Kidney capillary endothelial cell (primary cell): ENCODE measurements around the gene NRG4.
"Not testable (repeated sequence)": the region's sequence is repeated elsewhere in the genome, so short reads cannot be mapped to it uniquely, and the experiment has no call there.

Experiments used
- DNase-seq: peaks from one replicate; pipeline ENCODE4 v3.0.0-alpha.2; 2018; ENCODE audit warnings: low spot score

NRG4 gene, protein sequence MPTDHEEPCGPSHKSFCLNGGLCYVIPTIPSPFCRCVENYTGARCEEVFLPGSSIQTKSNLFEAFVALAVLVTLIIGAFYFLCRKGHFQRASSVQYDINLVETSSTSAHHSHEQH

DNA sequence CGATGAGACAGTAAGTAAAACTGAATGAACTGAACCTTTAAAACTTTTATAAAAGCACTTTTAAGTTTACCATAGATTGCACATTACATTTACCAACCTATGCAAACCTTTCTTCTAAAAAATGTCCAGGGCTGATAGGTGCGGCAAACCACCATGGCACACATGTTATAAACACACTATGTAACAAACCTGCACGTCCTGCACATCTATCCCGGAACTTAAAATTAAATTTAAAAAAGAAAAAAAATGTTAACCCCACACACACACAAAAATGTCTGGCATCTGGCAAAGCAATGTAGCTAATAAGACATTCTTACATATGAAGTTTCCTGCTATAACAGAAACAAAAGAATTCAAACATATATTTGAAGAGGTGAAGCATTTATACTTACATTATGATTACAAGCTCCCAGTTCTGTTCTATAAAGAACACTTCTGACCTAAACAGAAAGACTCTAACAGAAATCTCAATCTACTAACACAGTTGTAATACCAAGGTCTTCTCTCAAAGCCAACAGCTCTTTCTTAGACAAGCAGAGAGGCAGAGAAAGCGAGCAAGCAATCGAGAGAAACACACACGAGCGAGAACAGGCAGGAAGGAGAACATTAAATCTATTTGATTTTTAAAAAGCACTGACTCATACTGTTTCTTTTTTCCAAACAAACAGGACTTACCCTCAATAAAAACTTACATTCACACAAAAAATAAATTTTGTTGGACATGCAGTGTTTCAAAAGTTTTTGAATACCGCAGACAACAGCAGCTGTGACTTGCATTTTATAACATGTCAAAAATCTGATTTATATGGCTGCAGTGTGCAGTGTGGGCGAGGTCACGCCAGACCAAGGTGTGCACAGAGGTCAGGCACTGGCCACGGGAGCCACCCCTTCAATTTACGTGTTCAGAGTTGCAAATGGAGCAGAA, at the start of gene NRG4:
NRG4 (minus strand) TSS at position 798 of the 925 bp plus-strand sequence. CDS start 1,194 bp downstream, outside the sequence.
- DNase-seq, result no peak

DNA sequence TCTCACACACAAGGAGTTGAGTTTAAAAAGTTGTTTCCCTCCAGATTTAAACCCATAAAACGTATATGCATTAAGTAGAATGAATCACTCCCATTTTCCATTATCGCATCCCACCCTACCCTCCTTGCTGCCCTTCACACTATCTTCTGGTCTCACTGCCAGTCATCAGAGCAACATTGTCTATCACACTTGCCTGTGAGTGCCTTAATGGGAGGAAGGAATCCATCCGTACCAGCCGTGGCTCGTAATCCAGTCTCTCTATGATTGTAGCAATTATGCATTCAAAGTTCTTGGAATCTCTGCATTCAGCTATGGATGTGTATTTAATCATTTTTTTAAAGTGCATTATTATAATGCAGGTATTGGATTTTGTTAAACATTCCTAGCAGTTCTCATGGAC, 49.5 kb upstream of the NRG4 start:
- no peak for DNase-seq

DNA sequence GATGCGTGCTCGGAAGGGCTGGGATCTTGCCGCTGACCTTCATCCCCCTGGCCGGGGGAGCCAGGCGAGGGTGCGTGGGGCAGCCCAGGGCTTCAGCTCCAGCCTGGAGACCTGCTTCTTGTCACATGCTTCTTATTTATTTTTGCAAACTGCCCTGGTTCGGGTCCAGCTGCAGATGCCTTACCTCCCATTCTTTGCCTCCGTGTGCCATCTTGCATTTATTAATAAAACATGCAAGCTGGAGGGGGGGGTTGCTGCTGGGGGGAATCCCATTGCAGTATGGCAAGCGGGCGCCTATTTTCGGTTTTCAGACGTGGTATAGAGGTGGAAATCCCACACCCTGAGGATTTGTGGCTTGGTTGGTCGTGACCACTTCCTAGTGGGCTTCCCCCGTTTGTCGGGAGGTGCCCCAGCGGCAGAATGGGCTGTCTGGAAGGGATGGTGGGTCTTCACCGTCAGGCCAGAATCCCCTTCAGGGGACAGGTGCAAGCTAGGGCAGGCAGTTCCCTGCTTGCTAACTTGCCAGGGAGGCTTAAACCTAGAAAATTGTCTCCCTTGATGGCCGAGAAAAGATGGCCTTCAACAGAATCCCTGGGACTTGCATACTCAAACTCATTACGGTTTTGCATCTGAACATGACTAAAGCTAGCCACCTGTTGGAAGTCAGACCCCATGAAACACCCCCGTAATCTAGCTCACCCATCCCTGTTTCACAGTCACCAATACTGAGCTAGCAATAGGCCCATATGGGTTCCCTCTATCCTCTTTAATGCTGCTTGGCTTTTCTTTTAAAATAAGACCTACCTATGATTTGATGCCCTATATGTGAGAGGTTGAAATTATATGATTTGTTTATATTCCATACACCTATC, 48.1 kb upstream of the NRG4 start:
- DNase-seq, result no peak

DNA sequence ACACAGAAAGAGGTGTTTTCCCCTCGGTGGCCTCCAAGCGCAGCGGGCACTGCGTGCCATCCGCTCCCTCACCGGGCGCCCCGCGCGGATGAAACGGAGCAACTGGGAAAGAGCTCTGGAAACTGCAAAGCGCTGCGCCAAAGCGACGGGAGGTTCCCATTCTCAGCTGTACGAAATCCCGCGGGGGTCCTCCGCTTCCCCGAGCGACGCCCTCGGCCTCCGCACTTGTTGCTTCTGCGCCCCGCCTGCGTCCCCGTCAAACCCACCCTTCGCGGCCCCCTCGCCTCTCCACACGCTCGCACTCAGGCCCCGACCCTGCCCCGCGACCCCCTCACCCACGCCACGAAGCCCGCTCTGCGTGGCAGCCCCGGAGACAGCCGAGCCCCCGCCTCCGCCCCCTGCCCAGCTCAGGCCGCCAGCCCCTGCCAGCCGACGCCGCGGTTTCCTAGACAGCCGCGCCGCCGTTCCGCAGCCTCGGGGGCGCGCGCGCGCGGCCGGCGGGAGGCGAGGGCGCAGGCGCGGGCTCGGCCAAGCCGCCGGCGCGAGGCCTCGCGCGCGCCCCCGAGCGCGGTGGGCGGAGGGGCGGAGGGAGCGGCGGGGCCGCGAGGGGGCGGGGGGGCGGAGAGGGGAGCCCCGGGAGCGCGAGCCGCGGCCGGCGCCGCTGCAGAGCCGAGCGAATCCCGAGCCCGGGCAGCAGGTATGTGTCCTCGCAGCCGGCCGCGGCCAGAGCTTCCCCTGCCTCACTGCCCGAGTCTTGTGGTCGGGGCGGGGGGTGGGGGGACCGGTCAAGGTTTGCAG, 47.3 kb upstream of the NRG4 start, which contains the start of gene TMEM266:
TMEM266 (plus strand) TSS at position 666 of the 798 bp plus-strand sequence. CDS start 74,279 bp downstream, outside the sequence.
- DNase-seq, result no peak

DNA sequence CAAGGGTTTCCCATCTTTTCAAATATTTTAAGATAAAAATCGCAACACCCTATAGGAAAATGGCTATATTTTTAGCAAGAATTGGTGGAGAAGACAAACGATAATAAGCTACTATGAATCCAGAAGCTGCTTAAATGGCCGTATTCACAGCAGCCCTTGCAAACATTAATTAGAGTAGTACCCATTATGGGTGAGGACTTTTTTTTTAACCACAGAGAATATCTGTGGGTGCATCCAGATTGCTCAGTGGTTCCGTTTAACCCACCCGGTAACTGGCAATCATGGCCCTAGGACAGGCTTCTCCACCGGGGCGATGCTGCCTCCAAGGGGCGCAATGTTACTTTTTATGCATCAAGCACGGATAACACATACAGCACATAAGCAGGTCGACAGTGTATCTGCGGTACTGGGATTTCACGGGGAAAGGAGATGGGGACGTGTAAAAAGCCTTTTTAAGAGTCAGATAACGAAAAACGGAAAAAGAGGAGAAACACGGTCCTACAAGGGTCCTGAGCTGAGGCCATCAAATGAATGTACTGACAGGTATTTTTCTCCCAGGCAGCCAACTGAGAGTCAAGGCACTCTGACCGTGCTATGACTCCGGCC, 46.6 kb upstream of the NRG4 start:
- no peak for DNase-seq

DNA sequence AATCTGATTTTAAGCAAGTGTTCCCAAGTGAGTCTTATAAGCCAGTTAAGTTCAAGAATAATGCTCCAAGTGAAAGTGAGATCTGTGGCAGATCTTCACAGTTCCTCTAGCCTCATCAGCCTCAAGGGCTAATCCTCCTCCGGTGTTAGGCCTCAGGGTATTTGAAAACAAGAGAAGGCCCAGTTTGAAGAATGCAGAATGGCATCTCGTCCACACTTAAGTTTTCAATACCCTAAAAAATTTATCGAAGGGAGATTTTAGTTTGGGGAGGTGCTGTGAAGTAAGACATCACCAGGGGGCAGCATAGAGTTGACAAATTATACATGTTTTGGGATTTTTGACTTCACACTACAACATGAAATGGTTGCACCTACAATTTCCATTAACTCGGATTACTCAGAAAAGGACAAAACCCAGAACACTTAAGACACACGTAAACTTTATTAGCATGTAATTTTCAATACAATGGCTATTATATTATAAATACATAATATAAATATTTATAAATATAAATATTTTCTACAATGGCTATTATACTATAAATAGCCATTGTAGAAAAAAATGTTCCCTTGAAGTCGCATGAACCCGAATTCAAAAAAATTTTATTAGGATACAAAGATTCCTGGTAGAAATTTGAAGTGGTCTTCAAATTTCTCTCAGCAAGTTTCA, 45.2 kb upstream of the NRG4 start:
- peak; percentile 19 for DNase-seq

DNA sequence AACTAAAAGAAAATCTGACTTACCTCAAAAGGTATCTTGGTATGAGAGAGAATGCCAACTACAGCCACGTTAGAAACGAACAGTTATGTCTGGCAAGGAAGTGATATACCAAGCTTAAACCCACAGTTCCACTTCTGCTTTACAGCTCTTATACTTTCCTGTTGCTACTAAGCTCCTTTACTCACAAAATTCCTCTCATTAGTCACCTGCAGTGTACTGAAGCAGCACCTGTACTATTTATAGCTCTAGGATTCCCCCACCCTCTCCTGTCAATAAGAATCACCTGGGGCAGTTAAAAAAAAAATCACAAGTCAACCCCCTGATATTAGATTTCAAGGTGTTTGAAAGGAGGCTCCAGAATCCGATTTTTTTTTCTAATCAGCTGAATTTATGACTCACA, 44.7 kb upstream of the NRG4 start:
- DNase-seq, result no peak

DNA sequence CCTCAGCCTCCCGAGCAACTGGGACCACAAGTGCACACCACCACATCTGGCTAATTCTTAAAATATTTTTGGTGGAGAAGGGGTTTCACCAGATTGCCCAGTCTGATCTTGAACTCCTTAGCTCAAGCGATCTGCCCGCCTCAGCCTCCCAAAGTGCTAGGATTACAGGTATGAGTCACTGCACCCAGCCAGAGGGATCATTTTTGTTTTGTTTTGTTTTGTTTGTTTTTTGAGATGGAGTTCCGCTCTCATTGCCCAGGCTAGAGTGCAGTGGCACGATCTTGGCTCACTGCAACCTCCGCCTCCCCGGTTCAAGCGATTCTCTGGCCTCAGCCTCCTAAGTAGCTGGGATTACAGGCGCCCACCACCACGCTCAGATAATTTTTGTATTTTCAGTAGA, 42.0 kb upstream of the NRG4 start:
- not testable (repeated sequence) for DNase-seq

DNA sequence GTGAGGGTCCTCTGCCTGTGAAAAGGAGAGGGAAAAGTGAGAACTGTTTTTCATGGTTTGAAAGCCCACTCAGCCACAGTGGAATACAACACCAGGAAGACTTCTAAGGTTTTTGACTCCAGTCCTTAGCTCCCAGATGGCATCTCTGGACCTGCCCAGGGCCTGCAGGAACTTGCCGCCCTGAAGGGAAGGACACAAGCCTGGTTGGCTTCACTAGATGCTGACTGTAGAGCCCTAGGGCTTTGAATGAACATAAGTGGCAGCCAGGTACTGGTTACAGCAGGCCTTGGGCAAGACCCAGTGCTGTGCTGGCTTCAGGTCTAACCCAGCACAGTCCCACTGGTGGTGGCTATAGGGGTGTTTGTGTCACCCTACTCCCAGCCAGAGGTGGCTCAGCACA, 26.3 kb upstream of the NRG4 start:
- no peak for DNase-seq

DNA sequence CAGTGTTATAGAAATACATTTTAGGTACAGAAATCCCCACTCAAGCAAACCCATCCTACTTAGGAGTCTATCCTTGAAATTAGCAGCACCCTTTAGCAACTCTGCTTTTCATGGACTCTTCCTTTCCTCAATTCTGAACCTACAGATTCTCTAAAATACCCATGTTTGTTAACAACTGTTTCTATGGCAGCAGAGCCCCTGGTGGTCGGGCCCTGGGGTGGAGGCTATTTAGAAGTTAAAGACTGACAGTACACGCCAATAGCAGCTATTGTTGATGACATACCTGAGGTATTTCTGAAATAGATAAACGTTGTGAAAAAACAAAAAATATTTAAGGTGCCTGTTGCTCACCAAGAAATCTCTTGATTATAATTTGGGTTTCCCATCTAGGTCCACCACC, 23.4 kb upstream of the NRG4 start:
- no peak for DNase-seq

DNA sequence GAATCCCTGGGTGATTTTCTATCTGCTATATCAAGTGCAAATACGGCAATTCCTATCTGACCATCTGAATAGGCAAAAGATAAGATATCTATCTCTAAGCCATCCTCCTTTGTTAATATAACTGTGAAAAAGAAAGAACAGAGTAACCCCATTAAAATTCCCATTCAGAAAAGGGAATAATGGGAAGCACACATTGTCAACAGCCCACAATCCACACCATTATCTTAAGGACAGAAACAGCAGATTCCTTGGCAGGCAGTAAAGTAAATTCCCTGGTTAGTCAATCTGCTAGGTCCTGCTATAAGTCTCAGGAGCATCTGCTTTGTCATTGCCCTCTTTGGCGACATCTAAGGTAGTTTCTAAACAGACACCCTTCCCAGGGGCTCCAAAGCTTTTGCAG, 21.9 kb upstream of the NRG4 start:
- DNase-seq, result no peak

DNA sequence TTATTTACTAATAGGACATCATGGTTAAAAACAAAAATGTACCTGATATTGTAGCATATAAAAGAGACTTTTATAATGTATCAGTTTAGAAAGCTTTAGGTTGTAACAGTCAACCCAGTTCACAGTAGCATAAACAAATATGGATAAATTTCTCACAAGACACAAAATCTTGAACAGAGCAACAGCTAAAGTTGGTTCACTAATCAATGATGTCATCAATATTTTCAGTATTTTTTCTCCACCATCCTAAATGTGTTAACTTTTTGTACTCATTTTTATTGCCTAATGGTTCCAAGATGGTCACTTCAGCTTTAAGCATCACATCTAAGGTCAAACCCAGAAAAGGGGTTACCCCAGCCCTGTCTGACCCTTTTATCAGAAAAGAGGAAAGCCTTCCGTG, 21.2 kb upstream of the NRG4 start:
- DNase-seq, result no peak

DNA sequence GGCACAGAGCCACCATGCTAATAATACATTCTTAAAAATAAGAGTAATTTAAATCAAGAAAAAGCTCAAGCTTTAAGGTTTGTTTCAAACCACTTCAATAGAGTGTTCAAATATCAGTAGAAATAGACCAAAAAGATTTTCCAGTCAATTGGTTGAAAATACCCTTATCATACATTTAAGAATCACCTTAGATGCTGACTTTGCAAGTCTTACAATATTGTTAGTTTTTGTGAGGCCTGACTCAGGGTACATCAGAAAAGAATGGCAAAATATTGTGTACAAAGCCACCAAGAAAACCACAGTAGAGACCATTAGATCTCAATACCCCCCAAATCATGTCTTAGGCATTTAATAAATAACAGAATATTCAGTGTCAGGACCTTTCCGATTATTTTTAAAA, 19.8 kb upstream of the NRG4 start:
- DNase-seq, result no peak

DNA sequence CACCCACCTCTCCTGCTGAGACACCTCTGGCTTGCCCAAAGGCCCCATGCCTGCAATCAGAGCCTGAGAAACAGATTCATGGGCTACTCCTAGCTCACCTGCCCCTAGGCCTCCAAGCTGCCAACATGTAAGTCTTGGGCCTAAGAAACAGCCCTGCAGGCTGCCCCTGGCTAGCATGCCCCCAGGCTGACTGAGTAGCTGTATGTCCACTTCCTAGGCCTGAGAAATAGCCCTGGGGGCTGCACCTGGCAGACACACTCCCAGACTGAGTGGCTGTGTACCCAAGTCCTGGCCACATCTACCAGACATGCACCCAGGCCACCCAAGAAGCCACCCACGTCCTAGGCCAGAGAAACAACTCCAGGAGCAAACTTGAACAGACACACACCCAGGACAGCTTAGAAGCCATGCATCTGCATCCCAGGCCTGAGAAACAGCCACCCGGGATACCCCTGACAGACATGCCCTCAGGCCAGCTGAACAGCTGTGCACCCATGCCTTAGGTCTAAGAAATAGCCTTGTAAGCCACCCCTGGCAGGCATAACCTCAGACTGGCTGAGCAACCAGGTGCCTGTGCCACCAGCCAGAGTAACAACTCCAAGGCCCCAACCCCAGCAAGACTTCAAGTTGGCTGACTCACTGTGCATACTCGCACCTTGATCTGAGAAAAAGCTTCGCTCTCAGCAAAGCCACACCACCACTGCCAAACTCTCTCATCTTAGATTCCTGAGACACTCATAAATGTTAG, 12.0 kb upstream of the NRG4 start:
- DNase-seq, result no peak

DNA sequence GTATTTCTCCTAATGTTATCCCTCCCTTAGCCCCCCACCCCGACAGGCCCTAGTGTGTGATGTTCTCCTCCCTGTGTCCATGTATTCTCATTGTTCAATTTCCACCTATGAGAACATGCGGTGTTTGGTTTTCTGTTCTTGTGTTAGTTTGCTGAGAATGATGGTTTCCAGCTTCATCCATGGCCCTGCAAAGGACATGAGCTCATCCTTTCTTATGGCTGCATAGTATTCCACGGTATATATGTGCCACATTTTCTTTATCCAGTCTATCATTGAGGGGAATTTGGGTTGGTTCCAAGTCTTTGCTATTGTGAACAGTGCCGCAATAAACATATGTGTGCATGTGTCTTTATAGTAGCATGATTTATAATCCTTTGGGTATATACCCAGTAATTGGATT, 1.2 kb upstream of the NRG4 start:
- DNase-seq, result not testable (repeated sequence)

DNA sequence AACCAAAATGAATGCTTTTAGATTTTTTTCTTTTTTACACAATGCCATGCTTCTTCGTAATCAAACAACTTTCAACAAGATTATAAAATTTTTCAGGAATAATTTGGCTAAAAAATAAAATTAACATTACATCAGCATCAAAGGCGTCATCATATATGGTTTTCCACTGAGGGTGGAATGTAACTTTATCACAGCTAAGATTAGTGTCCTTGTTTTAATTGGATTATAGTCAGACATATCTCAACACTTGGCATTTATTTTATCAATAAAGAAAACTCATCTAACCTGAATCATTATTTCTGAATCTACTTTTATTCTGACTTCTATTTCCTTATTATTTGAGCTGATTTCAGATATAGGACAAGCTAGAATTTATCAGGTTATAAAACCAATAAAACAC, 1.6 kb downstream of the NRG4 start:
- DNase-seq, result no peak

DNA sequence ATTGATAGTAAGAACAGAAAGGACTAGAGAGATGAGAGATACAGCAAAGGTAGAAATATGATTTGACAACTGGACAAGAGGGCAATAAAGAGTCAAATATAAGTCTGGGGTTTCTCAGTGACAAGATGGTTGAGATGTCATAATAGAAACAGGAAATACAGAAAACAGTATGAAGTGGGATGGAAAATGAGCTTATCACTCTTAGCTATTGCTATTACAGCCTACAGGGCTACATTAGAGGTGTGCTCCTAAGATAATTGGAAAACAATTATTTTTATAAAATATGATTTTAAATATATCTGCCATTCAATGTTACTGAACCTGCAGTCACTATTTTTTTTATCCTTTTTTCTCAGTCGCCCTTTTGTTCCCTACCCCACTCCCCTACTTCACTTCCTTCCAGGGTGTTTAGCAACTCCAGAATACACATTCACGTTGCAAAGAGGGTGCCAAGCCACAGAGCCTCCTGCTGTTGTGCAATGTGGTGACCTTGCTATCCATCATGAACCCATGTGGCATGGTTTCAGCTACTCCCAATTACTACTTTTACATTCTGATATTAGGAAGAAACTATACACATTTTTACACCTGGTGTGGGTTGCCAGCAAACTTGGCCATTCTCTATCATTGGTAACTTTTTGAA, 6.0 kb downstream of the NRG4 start:
- DNase-seq, result no peak

DNA sequence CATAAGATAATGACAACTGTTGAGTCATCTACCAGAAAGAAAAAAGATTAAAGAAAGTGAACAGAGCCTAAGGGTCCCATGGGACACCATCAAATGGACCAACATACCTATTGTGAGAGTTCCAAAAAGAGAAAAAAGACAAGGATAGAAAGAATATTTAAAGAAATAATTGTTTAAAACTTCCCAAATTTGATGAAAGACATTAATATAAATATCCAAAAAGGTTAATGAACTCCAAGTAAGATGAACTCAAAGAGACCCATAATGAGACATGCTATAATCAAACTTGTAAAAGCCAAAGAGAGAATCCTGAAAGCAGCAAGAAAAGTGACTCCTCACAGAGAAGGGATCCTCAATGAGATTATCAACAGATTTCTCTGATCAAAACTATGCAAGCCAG, 8.9 kb downstream of the NRG4 start:
- no peak for DNase-seq

DNA sequence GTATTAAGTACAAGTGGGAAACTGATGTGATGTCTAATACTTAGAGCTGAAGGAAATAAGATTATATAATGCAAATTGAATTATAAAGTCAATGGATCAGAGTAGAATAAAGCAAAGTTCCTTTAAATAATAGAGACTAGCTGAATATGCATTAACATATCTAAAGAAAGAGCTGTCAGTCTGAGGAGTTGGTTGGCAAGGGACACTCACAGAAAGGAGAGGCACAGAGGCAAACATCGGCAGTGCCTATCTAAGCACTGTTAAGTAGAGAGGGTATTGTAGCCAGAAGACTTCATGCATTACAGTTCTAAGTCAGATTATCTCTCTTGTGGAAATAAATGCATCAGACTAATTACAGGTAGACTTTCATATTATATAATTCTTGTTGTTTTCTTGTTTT, 16.6 kb downstream of the NRG4 start:
- DNase-seq, result no peak

DNA sequence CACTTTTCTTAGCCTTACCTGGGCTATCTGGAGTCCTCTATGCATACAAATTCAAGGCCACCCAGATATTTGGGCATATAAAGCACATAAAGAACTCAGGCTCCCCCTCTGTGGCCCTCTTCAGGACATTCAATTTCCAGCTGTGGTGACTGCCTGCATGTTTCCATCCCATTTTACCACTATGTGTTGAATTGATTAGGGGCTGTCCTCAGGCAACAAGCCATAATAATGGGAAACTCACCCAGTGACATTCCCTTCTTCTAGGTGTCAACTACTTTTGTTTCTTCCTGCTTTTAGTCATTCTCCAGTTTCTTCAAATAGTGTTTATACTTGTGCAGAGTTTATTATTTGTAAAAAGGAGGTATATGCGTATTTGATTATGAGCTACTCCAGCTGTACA, 18.0 kb downstream of the NRG4 start:
- DNase-seq, result no peak
